Activated CD8-positive, alpha-beta memory T cell treated with anti-CD3 and anti-CD28 coated beads, Interleukin-2, amount 50 U/mL, for 4 hours (primary cell): ENCODE results near the gene HECTD4.
"Not testable (repeated sequence)": the region's sequence is repeated elsewhere in the genome, so short reads cannot be mapped to it uniquely, and the experiment has no call there.

Experiments used
- DNase-seq: peaks from one replicate; pipeline ENCODE4 v3.0.0-alpha.2; 2020

The HECTD4 gene

DNA sequence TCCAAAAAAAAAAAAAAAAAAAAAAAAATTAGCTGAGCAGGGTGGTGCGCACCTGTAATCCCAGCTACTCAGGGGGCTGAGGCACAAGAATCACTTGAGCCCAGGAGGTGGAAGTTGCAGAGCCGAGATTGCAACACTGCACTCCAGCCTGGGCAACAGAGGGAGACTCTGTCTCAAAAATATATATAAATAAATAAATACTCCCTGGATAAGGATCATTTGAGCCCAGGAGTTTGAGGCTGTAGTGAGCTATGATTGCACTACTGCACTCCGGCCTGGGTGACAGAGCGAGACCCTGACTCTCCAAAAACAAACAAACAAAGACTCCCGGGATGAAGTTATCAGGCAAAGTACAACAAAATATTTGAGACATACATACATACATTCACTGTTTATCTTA is 270.3 kb downstream of the HECTD4 start:
- DNase-seq, result no peak

DNA sequence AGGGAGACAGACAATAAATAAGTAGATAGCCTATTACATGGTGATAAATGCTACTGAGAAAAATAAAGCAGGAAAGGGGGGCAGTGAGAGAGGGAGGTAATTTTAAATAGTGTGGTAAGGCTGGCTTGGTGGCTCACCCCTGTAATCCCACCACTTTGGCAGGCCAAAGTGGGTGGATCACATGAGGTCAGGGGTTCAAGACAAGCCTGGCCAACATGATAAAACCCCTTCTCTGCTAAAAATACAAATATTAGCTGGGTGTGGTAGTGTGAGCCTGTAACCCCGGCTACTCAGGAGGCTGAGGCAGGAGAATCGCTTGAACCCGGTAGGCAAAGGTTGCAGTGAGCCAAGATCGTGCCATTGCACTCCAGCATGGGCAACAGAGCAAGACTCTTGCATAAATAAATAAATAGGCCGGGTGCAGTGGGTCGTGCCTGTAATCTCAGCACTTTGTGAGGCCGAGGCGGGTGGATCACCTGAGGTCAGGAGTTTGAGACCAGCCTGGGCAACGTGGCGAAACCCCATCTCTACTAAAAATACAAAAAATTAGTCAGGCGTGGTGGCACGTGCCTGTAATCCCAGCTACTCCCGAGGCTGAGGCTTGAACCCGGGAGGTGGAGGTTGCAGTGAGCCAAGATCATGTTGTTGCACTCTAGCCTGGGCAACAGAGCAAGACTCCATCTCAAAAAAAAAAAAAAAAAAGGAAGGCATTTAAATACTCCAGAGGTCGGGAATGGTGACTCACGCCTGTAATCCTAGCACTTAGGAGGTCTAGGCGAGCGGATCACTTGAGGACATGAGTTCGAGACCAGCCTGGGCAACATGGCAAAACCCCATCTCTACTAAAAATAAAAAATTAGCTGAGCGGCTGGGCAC is 271.2 kb downstream of the HECTD4 start:
- not testable (repeated sequence) for DNase-seq
